Fibroblast of the conjunctiva (primary cell): ENCODE measurements around the gene SLC4A9.

Source experiments
- DNase-seq: peaks from one replicate; pipeline ENCODE4 v3.0.0-alpha.2; 2010; ENCODE audit warnings: low read depth

The SLC4A9 gene, protein sequence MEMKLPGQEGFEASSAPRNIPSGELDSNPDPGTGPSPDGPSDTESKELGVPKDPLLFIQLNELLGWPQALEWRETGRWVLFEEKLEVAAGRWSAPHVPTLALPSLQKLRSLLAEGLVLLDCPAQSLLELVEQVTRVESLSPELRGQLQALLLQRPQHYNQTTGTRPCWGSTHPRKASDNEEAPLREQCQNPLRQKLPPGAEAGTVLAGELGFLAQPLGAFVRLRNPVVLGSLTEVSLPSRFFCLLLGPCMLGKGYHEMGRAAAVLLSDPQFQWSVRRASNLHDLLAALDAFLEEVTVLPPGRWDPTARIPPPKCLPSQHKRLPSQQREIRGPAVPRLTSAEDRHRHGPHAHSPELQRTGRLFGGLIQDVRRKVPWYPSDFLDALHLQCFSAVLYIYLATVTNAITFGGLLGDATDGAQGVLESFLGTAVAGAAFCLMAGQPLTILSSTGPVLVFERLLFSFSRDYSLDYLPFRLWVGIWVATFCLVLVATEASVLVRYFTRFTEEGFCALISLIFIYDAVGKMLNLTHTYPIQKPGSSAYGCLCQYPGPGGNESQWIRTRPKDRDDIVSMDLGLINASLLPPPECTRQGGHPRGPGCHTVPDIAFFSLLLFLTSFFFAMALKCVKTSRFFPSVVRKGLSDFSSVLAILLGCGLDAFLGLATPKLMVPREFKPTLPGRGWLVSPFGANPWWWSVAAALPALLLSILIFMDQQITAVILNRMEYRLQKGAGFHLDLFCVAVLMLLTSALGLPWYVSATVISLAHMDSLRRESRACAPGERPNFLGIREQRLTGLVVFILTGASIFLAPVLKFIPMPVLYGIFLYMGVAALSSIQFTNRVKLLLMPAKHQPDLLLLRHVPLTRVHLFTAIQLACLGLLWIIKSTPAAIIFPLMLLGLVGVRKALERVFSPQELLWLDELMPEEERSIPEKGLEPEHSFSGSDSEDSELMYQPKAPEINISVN

DNA sequence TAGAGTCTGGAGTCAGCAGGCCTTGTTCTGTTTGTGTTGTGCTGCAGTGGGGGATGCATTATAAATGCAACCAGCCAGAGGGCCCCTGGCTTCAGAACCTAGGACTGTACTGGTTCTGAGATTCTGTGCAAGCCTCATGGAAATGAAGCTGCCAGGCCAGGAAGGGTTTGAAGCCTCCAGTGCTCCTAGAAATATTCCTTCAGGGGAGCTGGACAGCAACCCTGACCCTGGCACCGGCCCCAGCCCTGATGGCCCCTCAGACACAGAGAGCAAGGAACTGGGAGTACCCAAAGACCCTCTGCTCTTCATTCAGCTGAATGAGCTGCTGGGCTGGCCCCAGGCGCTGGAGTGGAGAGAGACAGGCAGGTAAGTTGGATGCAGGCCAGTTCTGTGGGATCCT lies at the start of gene SLC4A9:
Gene SLC4A9 (plus strand): TSS at position 94 of the 400 bp plus-strand sequence. CDS start 43 bp downstream, at position 137.
- DNase-seq: no peak

DNA sequence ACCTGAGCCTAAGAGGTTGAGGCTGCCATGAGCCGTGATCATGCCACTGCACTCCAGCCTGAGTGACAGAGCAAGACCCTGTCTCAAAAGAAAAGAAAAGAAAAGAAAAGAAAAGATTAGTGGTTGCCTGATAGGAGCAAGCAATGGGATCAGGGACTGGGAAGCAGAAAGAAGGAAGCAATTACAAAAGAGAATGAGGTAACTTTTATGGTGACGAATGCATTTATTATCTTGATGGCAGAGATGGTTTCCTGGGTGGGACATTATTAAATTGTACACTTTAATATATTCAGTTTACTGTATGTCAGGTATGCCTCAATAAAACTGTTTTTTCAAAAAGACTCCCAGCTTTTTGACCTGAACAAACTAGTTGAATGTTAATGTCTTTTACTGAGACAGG lies 49.6 kb upstream of the SLC4A9 start:
- no peak for DNase-seq

DNA sequence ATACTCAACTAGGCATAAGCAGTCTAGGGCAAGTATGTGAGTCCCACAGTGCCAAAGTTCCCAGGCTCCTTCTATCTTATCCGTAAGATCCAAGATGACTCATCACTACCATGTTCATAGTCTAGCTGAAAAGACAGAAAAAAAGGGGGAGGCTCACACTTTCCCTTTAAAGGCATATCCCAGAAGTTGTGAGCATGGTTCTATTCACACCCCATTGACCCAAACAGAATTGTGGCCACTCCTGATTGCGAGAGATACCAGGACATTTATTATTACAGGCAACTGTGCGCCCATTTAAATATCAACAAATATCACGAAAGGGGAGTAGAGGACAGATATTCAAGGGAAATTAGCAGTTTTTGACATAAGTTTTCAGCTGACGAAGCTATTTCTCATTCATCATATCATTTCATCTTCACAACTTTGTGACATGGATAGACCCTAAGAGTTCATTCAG lies 49.0 kb upstream of the SLC4A9 start:
- DNase-seq: peak; percentile 29

DNA sequence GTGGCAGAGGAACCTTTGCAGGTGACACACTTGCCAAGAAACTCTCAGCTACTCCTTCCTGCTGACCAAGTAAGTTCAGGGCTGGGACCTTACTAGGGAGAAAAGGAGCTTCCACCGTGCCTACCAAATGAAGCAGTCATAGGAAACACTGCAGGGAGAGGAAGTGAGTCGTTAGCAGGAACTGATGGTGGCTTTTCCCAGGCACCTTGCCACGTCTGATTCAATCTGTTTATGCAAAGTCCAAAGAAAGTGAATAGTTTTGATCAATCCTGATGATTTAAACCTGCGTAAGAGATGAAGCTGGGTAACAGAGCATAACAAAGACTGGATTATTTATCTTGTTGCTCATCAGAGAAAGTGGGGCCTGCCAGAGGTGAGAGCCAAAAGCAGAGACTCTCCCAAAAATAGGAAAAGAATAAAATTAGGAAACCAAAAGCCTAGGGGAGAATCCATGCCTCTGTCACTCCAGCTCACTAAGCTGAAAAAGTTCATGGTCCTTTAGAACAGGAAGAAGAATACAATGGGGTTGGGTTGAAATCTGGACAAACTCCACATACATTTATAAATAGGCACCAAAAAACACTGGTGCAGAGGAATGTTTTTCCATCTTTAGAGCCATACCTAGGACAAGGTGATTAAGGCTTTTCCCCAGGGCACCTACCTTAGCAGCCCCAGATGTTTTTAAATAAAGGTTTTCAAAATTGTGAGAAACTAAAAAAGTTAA lies 47.8 kb upstream of the SLC4A9 start:
- DNase-seq: peak; percentile 47

DNA sequence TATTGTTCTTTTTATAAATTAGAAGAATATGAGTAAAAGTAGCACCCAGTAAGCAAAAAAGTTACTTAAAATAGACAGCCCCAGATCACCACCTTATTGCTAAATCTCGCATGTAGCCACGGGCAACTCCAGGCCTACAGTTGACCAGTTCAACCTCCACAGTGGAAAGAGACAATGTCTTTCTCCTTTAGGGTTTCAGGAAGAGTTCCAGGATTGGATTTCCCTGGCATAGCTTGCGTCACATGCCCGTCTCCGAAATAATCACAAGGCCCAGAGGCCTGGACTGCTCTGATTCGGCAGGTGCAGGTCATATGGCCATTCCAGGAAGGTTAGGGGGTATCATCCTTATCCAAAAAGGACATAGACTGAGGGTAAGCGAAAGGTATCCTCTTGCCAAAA lies 47.2 kb upstream of the SLC4A9 start:
- no peak for DNase-seq

DNA sequence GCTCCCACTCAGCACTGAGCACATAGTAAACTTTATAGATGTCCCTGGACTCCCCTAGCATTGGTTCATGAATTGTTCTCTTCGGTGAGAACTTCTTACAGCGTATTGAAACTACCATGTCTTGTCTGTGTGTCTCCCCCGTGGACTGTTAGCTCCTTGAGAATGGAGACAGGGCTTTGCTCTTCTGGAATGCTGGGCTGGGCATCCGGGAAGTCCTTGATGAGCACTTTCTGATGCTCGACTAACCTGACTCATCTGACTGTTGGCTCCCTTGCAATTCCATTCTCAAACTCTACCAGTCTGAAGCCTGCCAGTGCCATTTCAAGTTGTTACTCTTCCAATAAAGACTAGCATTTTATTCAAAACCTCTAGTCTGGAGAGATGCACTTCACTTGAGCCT lies 42.1 kb upstream of the SLC4A9 start:
- no peak for DNase-seq

DNA sequence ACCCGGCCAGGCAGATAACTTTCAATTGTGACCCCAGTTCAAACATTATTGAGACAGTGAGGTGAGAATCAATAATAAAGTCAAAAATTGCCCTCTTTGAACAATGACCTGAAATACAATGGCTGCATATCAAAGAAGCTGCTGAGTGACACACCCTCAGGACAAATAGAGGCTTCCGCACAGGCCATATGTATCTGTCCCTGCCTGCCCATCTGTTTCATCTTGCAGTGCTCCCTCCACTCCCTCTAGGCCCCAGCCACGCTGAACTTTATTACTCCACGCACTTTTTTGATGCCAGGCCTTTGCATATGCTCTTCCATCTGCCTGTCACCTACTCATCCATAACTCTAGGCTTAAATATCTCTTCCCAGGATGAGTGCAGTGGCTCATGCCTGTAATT lies 41.2 kb upstream of the SLC4A9 start:
- DNase-seq: no peak

DNA sequence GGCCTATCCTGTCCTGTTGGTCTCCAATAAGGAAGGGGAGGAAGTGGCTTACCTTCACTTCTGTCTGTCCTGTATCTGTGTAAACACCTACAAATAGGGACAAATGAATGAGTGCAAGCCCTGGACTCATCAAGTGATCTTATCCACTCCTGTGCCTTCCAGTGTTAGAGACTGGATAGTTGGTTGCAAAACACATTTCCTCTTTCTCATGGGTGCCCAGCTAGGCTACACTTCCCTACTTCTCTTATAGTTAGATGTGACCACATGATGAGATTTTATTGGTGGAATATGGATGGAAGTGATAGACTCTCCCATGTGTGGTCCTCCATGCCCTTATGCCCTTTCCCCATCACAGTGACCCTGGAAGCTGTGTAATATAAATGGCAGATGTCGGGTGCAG lies 40.2 kb upstream of the SLC4A9 start:
- DNase-seq: no peak

DNA sequence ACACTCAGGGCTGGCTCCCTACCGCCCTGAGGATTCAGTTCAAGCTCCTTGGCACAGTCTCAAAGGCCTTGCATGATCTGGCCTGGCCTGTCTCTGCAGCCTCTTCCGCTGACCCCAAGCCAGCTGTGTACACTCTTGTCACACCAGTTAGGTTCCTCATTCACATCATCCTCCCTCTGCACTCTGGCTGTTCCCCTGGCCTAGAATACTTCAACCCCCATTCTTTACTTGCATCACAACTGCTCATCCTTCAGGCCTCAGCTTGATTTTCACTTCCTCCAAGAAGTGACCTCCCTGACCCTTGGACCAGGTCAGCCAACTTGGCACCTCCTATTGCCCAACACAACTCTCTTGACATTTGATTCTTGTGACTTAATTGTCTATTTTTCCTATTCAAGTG lies 38.2 kb upstream of the SLC4A9 start:
- DNase-seq: no peak

DNA sequence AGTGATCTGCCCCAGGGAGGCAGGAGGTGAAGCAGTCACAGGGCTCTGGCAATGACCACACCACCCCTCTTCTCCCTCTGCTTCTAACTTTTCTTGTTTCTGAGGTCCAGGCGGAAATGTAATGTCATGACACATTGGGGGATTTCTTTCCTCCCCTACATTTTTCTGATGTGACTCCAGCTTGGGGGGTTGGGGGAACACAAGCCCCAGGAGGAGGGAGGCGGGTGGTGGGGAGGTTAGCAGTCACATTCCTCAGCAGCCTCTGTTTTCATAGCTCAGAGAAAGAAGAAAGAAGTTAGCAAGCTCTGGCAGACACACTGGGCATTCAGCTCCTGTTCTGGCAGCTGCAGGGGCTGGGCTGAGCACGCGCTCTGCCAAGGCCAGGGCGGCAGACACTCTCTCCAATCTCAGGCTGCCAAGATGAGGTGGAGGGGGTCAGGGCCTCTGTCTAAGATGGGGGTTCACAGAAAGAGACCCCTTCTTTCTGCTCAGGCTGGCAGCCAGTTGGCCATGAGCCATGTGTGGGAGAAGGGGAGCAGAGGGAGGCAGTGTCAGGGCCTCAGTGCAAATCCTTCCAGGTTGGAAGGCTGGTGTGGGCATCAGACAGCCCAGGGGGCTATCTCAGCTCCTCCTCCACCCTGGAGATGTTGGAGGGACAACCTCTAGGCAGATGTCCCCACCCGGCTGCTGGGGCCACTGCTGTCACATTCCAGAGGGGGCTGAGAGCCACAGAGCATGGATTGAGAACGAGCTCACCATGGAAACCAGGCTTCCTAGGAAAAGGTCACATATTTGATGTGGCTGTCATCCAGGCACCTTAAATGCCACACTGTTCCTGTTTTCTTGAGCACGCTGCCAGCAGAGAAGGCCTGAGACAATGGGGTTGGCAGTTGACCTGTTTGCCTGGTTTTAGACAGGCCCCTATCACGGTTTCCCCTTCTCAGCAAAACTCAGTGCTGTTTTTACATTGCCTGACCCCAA lies 37.0 kb upstream of the SLC4A9 start:
- DNase-seq: peak; percentile 73

DNA sequence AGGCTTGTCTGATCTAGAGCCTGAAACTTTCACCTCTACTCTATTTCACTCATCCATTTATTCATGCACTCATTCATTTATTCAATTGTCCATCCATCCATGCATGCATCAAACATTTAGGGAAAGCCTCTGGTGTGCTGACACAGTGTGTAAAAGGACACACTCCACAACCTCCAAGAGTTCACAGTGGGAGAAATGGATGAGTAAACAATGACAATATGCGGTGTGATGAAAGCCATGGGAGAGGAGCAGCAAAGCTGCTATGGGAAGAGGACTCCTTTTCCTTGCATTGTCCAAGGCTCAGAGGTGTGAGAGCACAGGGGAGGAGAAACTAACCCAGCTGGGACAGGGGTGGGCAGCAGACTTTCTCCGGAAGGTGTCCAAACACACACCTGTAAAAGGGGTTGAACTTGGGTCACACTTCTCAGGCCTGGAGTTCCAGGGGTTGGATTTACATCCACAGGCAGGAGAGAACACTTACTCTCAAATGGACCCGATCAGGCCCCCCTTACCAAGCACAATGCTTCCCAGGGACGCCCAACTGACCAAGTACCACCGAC lies 35.9 kb upstream of the SLC4A9 start:
- DNase-seq: no peak

DNA sequence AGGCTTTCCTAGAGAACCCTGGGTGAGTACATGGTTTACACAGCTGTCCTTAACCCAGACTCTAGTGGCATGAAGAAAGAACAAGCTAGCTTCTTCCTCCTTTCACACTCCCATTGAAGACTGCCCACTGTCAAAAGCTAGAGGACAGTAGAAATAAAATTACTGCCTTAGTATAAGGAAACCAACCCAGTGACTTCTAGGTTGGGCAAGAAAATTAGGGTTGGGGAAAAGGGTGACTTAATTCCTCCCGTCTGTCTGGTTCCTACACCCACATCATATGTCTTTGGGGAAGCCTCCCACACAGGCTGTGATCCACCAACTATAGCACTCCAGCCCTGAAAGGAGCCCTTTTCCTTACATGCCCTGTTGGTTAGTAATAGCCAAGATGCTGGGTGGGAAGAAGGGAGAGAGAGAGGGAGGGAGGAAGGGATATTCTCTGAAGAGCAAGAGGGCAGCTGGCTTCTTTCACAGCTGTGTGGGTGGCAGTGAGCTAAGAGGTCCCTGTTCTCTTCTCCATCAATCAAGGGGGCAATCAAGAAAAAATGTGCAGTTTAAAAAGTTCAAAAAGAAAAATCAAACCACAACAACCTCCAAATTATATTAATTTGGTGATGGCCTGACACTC lies 35.3 kb upstream of the SLC4A9 start:
- DNase-seq: no peak

DNA sequence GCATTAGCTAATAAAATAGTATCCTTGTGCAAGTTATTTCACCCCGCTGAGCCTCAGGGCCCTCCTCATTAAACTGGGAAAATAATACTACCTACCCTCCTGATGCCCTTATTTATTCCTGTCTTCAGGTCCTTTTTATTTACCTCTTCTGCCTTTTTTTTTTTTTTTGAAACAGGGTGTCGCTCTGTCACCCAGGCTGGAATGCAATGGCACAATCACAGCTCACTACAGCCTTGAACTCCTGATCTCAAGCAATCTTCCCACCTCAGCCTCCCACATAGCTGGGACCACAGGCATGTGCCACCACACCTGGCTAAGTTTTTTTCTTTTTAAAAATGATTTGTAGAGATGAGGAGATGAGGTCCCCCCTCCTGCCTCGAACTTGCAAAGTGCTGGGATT lies 34.5 kb upstream of the SLC4A9 start:
- no peak for DNase-seq

DNA sequence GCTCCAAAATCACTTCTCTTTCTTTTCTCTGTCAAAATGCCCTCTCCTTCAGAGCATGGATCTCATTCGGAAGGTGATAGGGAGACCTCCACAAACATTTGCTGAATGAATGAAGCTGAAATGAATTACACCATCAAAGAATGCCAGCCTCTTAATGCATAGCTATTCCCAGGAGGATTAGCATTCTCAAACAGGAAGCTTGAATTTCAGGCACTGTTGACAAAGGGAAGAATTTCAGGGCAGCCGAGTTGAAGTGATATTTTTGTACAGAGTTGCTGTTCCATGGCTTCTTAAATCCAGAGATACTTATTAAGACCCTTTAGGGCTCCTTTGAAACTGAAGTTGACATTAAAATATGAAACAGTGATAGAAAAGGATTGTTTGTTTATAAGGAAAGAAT lies 32.4 kb upstream of the SLC4A9 start:
- DNase-seq: peak; percentile 38

DNA sequence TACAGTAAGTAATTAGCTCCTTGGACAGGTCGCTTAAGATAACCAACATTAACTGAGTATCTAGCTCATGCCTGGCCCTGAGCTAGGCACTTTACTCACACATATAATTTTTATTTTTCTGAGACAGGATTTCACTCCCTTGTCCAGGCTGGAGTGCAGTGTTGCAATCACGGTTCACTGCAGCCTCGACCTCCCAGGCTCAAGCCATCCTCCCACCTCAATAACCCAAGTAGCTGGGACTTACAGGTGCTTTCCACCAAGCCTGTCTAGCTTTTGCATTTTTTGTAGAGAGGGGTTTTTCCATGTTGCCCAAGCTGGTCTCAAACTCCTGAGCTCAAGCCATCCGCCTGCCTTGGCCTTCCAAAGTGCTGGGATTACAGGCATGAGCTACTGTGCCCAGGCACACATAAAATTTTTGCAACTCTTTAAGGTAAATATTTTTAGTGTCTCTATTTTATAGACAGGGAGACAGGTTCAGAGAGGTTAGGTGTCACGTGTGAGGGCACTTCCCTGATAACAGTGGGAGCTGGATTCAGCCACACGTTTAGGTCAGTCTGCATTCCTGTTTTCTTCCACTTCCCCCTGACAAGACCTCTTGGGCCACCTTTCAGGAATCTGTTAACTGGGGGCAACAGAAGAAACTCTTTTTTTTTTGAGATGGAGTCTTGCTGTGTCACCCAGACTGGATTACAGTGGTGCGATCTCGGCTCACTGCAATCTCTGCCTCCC lies 31.8 kb upstream of the SLC4A9 start:
- no peak for DNase-seq

DNA sequence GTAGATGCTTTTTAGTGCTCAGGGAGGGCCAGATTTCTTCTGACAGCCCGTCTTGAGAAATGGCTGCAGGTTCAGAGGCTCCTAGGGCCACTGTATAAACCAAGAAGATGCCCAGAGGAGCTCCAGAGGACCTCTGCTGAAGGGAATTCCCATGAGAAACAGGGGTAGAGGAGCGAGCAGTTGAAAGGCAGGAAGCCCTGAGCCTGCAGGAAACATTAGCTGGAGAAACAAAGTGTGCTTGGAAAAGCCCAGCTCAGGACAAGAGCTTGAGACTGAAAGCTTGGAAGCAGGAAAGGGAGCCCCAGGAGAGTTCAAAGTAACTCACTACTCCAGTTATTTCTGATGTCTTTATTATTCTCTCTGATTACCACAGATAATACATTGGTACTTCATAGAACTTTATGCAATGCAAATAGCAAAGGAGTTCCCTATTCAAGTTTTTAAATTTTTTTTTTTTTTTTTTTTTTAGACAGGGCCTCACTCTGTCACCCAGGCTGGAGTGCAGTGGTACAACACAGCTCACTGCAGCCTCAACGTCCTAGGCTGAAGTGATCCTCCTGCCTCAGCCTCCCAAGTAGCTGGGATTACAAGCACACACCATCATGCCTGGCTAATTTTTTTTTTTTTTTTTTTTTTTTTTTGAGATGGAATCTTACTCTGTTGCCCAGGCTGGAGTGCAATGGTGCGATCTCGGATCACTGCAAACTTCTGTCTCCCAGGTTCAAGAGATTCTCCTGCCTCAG lies 30.1 kb upstream of the SLC4A9 start:
- DNase-seq: no peak

DNA sequence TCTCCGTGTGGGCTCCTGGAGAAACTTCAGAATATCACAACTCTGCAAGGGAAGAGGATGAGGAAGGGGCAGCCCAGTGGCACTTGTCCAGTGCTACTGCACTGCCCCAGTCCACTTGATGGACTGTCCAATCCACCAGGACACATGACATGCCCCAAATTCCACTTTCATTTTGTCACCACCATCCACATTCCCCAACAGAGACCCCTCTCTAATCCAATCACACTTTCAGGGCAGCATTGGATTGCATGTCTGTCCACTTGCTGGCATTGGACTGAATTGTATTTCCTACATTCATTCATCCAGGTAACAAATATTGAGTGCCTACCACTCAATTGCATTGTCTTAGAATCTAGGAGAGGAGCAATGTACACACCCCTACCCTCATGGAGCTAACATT lies 28.4 kb upstream of the SLC4A9 start:
- no peak for DNase-seq

DNA sequence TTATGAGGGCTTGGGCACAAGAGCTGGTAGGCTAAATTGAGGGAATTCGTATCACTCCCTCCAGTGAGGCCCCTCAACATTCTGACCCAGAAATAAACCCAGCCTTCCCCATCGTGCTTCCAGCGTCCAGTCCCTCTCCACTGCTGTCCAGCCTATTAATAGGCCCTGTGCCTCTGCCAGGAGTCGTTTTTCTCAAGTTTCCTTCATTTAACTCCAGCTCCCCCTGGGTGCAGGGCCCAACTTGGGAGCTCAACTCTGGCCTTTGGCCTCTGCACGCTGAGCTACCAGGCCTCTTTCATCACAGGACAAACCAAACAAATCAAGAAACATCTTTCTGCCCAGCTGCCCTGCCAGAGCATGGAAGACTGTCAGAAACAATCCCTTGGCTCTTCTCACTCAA lies 23.6 kb upstream of the SLC4A9 start:
- no peak for DNase-seq

DNA sequence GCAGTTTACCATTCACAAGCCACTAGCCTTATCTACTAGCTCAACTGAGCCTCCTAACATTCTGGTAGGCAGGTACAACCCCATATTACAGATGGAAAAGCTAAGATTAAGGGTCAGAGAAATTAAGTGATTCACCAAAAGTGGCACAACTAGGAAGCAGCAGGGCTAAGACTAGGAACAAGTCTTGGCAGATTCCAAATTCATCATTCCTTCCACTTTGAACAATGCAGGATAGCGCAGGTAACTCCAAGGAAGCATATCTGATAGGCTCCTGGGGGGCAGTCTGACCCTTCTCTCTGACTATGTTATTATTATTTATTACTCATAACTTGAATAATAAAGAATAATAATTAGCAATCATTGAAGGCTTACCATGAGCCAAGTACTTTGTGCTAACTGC lies 22.1 kb upstream of the SLC4A9 start:
- DNase-seq: no peak
